GM21423 (cell line): ENCODE results near the gene PCBD2.
"Not testable (repeated sequence)": the region's sequence is repeated elsewhere in the genome, so short reads cannot be mapped to it uniquely, and the experiment has no call there.

ENCODE experiments used
- ATAC-seq: cut with Tn5 transposase; IDR thresholded peaks from one replicate; pipeline ENCODE4 v1.9.1; 2021; ENCODE audit warnings: mild to moderate bottlenecking, moderate library complexity; ENCODE audit not compliant: unreplicated experiment

Gene PCBD2

GRCh38 chr5:134957920-134958608 lies 53.1 kb downstream of the PCBD2 start:
- ATAC-seq = no peak

GRCh38 chr5:134958755-134959154 lies 53.8 kb downstream of the PCBD2 start:
- no peak for ATAC-seq

- ATAC-seq = no peak
These were observed 58.2 kb downstream of the PCBD2 start for GRCh38 chr5:134963098-134963497.

- ATAC-seq = no peak
These were observed 59.7 kb downstream of the PCBD2 start for GRCh38 chr5:134964359-134965270.

- no peak for ATAC-seq
These were observed 60.4 kb downstream of the PCBD2 start for GRCh38 chr5:134965271-134965825.

GRCh38 chr5:134967607-134968006 lies 62.7 kb downstream of the PCBD2 start, which contains the start of gene CATSPER3:
TSS of gene CATSPER3 (plus strand) at chr5:134967907. CDS start at chr5:134967992, 85 bp downstream.
- no peak for ATAC-seq

- ATAC-seq = no peak
These were observed 63.1 kb downstream of the PCBD2 start for GRCh38 chr5:134968055-134968454.

- ATAC-seq = no peak
These were observed 64.2 kb downstream of the PCBD2 start for GRCh38 chr5:134969166-134969565.

- ATAC-seq = no peak
These were observed 70.3 kb downstream of the PCBD2 start for GRCh38 chr5:134975078-134975715.

GRCh38 chr5:134975843-134976242 lies 70.9 kb downstream of the PCBD2 start:
- no peak for ATAC-seq

GRCh38 chr5:134976841-134977240 lies 71.9 kb downstream of the PCBD2 start:
- no peak for ATAC-seq

- no peak for ATAC-seq
These were observed 74.5 kb downstream of the PCBD2 start for GRCh38 chr5:134979416-134979815.

- ATAC-seq = no peak
These were observed 77.3 kb downstream of the PCBD2 start for GRCh38 chr5:134982230-134982629.

GRCh38 chr5:134989266-134989830 lies 84.4 kb downstream of the PCBD2 start:
- no peak for ATAC-seq

GRCh38 chr5:134990183-134990582 lies 85.3 kb downstream of the PCBD2 start:
- ATAC-seq = not testable (repeated sequence)

- ATAC-seq = no peak
These were observed 87.2 kb downstream of the PCBD2 start for GRCh38 chr5:134992148-134992547.

GRCh38 chr5:134993161-134993560 lies 88.2 kb downstream of the PCBD2 start:
- ATAC-seq = no peak

GRCh38 chr5:134994560-134995156 lies 89.7 kb downstream of the PCBD2 start:
- ATAC-seq = no peak

GRCh38 chr5:134995850-134996402 lies 91.0 kb downstream of the PCBD2 start:
- no peak for ATAC-seq

- ATAC-seq = no peak
These were observed 92.1 kb downstream of the PCBD2 start for GRCh38 chr5:134997015-134997414.
